ENCODE measurements around the gene C9orf153. TPM values are rescaled to one million over a fixed set of nuclear protein-coding genes. Genes with fewer than 3 reads are reported as not detected.

The C9orf153 gene
- total and polyA plus RNA-seq, 2 of the 8 experiments (the other 6 are each of a cell fraction or from before 2014, with no cell fraction given), result not detected

- no peak for TF ChIP-seq YY1 (IDR thresholded peaks at IDR 0.05; ENCODE audit: low read depth, low read length)
- TF ChIP-seq TEAD4 (IDR thresholded peaks at IDR 0.05; ENCODE audit: low read depth, low read length), result no peak
- TF ChIP-seq TAF7 (optimal IDR thresholded peaks at IDR 0.05; ENCODE audit: borderline replicate concordance, low read depth, low read length), result no peak
- no peak for TF ChIP-seq RBBP5 (IDR thresholded peaks at IDR 0.05; ENCODE audit: borderline replicate concordance, low read depth, low read length)
- TF ChIP-seq SIN3A (conservative IDR thresholded peaks at IDR 0.05 in 1 of 2, IDR thresholded peaks at IDR 0.05 in 1 of 2; ENCODE audit: low read depth in 1 of 2, low read length in 2 of 2), result no peak
Observed at GRCh38 chr9:86257391-86257790, 2.1 kb downstream of the C9orf153 start (continued).

Data from H1 (cell line).